GM18519 (cell line): ENCODE measurements around the gene DYDC1.
"Not testable (repeated sequence)": the region's sequence is repeated elsewhere in the genome, so short reads cannot be mapped to it uniquely, and the experiment has no call there.

ENCODE experiments used
- ATAC-seq: cut with Tn5 transposase; IDR thresholded peaks from one replicate; pipeline ENCODE4 v1.9.1; 2021; ENCODE audit warnings: mild to moderate bottlenecking, moderate library complexity; ENCODE audit not compliant: unreplicated experiment, low FRiP score

DYDC1 gene

DNA sequence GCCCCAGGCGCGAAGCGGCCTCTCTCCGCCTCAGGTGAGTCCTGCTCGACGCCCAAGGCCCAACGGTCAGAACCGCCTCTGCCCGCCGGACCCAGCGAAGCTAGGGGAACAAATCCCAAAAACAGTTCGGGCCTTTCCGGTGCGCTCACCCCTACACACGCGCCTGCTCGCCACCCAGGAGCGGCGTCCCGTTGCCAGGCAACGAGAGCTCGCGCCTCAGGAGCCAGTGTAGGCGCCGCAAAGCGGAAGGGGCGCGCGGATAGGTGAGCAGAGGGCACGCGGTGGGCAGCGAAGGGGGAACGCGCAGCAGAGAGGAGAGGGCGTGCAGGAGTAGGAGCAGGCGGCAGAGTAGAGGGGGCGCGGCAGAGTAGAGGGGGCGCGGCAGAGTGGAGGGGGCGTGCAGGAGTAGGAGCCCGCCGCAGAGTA, at the start of gene DYDC1, which contains the start of gene DYDC2:
DYDC1 (minus strand) TSS at position 193 of the 426 bp plus-strand sequence. CDS start 4,154 bp downstream, outside the sequence.
DYDC2 (plus strand) TSS at position 219 of the 426 bp plus-strand sequence. CDS start 5,663 bp downstream, outside the sequence.
- ATAC-seq, result peak; percentile 59

DNA sequence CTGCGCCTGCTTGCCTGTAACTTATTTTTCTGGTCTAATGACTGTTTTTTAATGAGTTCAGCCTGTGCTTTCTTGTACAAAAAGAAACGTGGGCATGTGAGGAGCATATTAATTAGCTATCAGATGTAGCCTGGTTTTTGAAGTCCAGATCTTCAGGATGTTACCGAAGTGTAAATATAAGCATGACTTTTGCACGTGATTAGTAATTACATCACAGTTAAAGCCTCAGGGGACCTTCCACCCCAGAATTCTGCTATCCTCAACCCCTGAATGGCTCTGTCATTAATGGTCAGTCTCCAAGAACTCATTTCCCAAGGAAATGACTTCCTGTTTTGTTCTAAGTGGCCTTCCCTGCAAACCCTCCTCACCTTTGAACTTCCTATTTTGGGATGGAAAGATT, 49.6 kb upstream of the DYDC1 start:
- no peak for ATAC-seq

DNA sequence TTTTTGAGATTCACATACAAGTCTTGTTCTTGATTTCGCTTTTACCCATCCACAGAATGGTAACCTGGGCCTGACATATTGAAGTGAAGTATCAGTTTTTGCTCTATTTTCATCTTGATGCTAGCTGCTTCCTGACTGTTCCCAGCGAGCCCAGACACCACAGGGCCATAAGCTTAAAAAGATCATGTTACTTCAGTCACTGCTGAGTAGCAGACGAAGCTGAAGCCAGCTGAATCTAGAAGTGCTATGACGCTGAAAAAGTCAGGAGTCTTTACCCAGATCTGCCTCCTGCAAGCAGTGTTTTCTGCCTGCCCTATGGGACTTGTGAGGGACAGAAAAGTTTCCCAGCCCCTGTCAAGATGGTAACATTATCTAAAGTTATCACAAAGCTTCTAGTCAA, 49.1 kb upstream of the DYDC1 start:
- ATAC-seq, result no peak

DNA sequence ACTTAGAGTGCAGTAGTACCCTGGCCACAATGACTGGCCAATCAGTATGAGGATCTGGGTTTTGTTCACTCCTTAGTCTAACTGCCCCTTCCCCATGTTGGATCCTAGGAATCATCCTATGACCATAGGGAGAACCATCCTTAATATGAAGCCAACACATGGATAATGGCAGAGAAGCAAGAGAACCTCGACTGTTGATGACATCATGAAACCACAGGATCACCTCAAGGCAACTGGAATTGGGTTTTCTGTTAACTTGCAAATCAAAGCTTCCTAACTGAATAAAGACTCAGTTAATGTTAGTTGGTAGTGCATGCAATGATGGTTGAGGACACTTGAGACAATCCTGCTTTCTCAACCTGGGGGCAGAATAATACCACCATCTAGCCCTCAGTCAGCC, 48.5 kb upstream of the DYDC1 start:
- ATAC-seq, result no peak

DNA sequence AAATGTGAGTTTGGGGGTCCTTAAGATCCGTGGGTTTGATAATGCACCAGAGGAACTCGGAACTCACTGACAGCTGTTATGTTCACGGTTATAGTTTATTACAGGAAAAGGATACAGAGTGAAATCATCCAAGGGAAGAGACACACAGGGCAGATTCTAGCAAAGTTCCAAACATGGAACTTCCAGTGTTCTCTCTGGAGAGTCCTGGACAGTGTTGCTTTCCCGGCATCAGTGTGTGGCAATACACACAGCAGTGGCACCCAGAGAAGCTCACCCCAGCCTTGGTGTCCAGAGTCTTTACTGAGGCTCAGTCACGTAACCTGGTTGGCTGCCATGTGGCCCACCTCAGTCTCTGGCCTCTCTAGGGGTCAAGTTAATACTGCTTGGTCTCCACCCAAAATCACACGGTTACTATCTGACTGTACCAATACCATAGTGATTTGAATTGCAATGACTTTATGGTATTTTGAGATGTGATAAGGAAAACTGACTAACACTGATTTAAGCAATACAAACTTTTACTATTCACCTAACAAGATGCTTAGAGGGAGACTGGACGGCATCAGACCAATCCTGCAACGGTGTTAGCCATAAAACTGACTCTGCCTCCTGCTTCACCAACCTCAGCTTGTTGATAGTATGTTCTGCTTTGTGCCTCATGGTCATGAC, 43.7 kb upstream of the DYDC1 start:
- no peak for ATAC-seq

DNA sequence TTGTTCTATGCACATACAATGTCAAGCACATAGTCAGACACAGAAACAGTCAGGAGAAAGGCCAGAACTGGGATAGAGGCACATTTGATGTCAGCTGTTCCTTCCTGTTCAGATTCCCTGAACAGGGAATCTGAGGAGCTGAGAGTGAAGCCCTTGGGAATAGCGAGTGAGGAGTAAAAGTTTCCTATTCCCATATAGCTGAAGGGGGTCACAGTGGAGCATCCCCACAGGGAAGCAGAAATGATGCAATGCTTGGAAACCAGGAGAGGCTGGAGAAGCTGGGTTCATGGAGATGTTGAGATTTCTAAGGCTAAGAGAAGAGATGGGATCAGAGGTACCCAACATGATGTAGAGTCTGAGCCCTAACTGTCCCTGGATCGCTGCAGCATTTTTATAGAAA, 40.5 kb upstream of the DYDC1 start:
- ATAC-seq, result no peak

DNA sequence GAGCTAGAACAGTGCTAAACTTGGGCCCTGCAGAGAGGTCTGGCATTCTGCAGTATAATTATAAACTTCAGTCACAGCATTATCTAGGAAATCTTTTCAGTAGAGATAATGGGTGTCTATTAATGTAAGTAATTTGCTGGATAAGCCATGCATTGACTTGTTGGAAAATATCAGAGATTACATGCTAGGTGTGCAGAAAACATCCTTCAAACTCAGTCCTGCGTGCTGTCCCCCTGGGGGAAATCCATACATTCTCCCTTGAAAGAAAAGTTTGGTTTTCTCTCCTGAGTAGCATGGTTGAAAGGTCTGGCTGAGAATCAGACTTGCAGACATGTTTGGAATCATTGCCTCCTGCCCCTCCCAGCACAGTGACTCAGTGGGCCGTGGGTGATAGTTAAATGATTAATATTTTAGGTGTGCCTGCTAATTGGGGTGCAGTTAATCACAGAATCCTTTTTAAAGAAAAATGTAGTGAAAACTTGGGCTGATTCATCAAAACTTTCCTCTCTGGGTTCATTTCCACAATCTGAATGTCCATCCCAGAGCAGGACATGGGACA, 37.9 kb upstream of the DYDC1 start:
- no peak for ATAC-seq

DNA sequence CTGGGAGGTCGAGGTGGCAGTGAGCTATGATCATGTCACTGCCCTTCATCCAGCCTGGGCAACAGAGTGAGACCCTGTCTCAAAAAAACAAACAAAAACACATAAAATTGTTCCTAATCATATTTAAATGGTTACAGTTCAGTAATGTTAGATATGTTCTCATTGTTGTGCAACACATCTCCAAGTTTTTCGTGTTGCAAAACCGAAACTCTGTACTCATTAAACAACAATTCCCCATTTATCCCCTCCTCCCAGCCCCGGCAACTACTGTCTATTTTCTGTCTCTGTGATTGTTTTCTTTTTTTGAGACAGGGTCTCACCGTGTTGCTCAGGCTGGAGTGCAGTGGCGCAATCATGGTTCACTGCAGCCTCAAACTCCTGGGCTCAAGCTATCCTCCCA, 35.7 kb upstream of the DYDC1 start:
- no peak for ATAC-seq

DNA sequence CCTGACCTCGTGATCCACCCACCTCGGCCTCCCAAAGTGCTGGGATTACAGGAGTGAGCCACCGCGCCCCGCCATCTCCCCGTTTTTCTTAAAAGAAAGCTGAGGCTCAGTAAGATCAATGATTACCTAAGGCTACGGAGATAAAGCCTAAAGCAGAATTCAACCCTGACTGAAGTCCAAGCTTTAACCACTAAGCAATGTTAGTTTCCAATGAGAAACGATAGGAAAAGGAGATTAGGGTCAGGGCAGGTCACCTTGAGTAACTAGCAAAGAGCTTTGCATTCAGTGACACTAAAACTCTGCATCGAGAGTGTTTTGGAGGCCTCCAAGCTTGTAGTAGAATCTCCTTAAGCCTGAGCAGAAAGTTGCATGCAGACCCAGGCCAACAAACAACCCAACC, 34.2 kb upstream of the DYDC1 start:
- ATAC-seq, result no peak

DNA sequence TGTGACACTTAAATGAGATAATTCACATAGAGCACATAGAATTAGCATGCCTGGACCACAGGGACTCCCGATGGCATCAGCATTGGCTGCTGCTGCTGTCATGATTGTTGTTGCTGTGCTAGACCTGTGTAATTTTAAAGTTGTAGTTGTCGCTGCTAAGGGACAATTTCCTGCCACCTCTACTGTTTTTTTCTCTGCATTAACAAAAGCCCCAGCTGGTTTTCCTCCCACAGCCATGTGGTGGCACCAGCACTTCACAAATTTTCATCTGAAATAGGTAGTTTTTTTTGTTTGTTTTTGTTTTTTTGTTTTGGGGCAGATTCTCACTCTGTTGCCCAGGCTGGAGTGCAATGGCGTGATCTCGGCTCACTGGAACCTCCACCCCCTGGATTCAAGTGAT, 26.4 kb upstream of the DYDC1 start:
- ATAC-seq, result peak; percentile 68

DNA sequence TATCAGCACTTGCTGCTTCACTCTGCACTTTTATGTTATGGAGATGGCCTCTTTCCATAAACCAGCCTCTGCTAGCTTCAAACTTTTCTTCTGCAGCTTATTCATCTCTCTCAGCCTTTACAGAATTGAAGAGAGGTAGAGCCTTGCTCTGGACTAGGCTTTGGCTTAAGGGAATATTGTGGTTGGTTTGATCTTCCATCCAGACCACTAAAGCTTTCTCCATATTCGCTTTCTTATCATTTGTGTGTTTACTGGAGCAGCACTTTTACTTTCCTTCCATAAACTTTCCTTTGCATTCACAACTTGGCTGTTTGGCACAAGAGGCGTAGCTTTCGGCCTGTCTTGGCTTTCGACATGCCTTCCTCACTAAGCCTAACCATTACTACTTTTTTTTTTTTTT, 23.6 kb upstream of the DYDC1 start:
- ATAC-seq, result no peak

DNA sequence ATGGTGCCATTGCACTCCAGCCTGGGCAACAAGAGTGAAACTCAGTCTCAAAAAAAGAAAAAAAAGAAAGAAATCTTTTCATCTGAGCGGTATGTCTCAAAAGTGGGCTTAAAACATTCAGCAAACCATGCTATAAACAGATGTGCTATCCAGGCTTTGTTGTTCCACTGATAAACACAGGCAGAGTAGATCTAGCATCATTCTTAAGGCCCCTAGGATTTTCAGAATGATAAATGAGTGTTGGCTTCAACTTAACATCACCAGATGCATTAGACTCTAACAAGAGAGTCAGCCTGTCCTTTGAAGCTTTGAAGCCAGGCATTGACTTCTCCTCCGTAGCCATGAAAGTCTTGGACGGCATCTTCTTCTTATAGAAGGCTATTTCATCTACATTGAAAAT, 23.1 kb upstream of the DYDC1 start:
- ATAC-seq, result no peak

DNA sequence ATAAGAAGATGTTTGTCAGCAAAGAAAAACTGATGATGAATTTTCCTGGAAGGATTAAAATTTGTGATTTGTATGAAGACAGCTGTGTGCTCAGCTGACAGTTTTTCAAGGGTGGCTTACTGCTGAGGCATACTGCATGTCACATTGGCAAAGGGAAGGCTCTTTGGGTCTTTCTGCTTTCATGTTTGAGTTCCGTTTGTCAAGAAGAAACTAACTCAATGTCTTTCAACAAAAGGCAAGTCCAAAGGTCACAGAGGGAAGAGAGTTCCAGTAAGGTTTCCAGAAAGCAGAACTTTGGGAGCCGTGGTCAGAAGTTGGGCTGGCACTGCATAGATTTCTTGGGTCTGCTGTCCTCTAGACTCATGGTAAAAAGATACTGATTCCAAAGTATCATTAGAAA, 16.9 kb upstream of the DYDC1 start:
- ATAC-seq, result no peak

DNA sequence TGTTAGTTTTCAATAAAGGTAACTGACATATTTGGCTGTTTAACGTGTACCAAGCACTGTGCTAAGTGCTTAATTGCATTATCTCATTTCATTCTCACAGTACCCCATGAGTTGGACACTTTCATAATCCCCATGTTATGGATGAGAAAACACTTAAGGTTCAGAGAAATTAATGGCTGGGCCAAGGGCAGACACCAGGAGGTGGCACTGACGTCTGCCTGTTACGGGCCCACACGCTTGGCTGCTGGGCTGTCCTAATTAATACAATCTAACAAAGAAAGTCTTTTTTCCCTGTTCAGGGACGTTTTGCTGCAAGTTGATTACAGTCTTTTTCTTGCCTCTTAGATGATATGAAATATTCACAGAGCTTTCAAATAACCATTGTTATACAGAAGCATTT, 16.1 kb upstream of the DYDC1 start:
- ATAC-seq, result no peak

DNA sequence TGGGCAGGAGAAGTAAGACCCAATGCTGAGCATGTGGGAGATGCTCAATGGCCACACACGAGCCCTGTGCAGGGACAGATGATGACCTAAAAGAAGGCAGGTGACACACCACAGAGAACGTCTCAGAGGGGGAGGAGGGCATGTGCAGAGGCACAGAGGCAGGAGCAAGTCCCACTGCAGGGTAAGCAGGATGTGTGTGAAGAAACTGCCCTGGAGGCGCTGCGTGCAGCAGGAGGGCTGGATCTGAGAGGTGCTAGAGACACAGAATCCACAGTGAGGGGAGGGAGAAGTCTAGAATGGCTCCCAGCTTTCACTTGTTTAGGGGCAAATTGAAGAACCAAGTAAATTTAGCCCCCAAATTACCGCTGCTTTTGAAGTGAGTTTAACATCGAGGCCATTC, 14.9 kb upstream of the DYDC1 start:
- ATAC-seq, result no peak

DNA sequence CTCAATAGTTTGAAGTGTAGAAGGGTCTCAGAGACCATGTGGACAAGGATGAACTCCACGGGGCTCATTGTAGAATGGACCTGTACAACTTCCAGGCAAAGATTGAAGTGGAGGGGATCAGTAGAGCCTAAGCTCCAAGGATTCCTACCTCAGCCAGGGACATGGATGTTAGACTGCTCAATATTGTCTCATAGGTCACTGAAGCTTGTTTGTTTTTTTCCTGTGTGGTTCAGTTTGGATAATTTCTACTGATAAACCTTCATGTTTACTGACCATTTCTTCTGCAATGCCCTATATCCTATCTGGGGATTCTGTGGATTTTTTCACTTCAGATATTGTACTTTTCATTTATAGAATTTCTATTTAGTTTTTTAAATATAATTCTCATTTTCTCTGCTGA, 9.0 kb upstream of the DYDC1 start:
- no peak for ATAC-seq

DNA sequence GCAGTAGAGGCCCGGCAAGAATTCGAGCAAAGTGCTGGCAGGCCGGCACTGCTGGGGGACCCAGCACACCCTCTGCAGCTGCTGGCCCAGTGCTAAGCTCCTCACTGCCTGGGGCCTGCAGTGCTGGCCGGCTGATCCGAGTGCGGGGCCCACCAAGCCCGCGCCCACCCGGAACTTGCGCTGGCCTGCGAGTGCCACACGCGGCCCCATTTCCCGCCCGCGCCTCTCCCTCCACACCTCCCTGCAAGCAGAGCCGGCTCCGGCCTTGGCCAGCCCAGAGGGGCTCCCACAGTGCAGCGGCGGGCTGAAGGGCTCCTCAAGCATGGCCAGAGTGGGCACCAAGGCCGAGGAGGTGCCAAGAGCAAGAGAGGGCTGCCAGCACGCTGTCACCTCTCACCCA, 3.1 kb upstream of the DYDC1 start:
- ATAC-seq, result no peak

DNA sequence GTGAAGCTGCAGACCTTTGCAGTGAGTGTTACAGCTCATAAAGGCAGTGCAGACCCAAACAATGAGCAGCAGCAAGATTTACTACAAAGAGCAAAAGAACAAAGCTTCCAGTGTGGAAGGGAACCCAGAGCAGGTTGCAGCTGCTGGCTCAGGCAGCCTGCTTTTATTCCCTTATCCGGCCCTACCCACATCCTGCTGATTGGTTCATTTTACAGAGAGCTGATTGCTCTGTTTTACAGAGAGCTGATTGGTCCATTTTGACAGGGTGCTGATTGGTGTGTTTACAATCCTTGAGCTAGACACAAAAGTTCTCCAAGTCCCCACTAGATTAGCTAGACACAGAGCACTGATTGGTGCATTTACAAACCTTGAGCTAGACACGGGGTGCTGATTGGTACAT, 2.4 kb upstream of the DYDC1 start:
- ATAC-seq, result not testable (repeated sequence)

DNA sequence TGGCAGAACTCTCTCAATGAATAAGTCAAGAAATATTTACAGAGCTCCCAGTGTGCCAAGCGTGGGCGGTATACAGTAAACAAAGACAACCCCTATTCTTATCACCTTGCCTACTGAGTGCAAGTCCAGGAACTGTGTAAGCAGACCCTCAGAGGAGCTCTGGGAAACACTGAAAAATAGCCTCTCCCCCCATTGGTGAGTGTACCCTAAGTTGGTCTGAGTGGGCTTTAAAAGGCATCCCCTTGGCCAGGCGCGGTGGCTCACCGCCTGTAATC, 1.2 kb upstream of the DYDC1 start:
- no peak for ATAC-seq

DNA sequence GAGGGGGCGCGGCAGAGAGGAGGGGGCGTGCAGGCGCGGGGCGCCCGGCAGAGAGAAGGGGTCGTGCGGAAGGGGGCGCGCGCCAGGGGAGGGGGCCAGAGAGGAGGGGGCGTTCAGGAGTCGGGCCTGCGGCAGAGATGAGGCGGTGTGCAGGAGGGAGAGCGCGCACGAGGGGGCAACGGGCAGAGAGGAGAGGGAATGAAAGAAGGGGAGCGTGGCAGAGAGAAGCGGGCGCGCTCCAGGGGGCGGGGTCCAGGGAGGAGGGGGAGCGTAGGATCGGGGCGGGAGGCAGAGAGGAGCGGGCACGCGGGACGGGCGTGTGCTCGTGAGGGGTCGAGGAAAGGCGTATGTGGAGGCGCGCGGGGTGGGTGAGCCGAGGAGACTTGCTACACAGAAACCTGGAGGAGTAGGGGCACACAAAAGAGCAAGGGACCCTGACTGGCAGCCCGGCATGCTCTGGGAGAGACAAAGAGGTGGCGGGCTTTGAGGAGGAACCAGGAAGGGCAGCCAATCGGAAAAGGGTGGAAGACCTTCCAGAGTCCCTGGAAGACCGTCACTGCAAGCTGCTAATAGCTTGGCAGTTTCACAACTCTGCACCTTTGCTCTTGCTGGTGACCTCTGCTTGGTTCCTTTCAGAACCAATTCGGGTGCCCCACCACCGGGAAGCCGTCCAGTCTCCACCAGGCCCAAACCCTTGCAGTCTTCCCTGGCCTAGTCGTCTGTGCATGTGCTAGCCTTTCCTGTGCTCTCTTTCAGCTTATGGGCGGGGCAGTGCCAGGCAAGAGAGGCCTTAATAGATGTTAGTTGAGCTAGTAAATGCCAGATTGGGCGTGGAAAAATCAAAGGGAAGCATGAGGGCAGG, 665 bp upstream of the DYDC1 start:
- ATAC-seq, result no peak

DNA sequence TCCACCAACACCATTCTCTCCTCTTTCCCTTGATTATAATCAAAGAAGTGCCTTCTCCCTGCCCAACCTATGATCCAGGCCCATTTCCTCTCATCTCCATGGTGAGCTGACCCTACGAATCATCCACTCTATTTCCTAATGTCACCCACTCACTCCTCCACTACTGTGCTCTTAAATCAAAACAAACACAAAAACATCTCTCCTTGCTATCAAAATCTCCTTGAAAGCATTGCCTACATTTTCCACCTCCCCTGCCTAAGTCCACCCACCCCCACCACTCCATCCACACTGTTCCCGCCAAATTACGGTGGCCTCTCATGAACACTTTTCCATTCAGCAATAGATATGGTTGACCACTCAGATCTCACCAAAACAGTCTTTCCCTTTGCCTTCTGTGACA, 5.3 kb downstream of the DYDC1 start:
- no peak for ATAC-seq

DNA sequence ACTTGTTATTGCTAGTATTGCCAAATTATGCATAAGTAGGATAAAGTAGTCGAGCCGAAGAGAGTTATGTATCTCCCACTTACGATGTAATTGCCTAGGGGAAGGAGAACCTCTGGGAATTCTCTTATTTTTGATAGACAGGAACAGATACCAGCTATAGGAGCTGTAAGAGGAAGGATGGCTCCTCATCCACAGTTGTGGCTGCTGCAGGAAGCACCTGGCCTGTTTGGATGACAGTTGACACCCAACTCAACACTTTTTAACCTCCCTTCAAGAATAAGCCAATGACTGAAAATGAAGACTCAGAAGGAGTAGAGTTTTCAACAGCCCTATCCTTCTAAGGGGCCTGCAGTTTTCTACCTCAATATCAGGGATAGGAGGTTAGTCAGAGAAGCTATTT, 6.3 kb downstream of the DYDC1 start:
- no peak for ATAC-seq
